ENCODE data around the gene GRIPAP1. TPM values are rescaled to one million over a fixed set of nuclear protein-coding genes. Genes with fewer than 3 reads are reported as not detected.

GRIPAP1 gene
- total RNA-seq, 4 donors from 2014 or later, result 8.6 to 19.3 (median 10.1) TPM

- H3K27ac ChIP-seq, result no peak overlapping the region
- no peak for TF ChIP-seq POLR2A (IDR thresholded peaks at IDR 0.05)
- TF ChIP-seq, protein P1, sequence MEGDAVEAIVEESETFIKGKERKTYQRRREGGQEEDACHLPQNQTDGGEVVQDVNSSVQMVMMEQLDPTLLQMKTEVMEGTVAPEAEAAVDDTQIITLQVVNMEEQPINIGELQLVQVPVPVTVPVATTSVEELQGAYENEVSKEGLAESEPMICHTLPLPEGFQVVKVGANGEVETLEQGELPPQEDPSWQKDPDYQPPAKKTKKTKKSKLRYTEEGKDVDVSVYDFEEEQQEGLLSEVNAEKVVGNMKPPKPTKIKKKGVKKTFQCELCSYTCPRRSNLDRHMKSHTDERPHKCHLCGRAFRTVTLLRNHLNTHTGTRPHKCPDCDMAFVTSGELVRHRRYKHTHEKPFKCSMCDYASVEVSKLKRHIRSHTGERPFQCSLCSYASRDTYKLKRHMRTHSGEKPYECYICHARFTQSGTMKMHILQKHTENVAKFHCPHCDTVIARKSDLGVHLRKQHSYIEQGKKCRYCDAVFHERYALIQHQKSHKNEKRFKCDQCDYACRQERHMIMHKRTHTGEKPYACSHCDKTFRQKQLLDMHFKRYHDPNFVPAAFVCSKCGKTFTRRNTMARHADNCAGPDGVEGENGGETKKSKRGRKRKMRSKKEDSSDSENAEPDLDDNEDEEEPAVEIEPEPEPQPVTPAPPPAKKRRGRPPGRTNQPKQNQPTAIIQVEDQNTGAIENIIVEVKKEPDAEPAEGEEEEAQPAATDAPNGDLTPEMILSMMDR (IDR thresholded peaks at IDR 0.05 in 4 of 5, conservative IDR thresholded peaks at IDR 0.05 in 1 of 5), result no peak
- intact Hi-C loops (cut with DNase I; ENCODE audit: low total_unique reads) (no loop called here), in situ Hi-C loops (cut with MboI; ENCODE audit: low sequenced_read_pairs in 4 of 4) (no loop called here)
- ATAC-seq (no peak), DNase-seq (no peak)
- no peaks in the 10 kb centered on the region for H3K27me3 ChIP-seq
- H3K36me3 ChIP-seq, result peaks cover 0 to 14% of the 10 kb centered on the region in 2 donors
- H3K4me1 ChIP-seq, result peaks cover 3 to 7% of the 10 kb centered on the region in 2 donors
- H3K4me3 ChIP-seq, result no peak overlapping the region
- H3K9me3 ChIP-seq, result no peaks in the 10 kb centered on the region
Observed at GRCh38 chrX:48997865-48998264, 4.2 kb downstream of the GRIPAP1 start.

- peaks cover 0 to 14% of the 10 kb centered on the region in 2 donors for H3K36me3 ChIP-seq
- in situ Hi-C loops (cut with MboI; ENCODE audit: low sequenced_read_pairs in 4 of 4) (no loop called here), intact Hi-C loops (cut with DNase I; ENCODE audit: low total_unique reads) (no loop called here)
- DNase-seq (no peak), ATAC-seq (no peak)
- no peaks in the 10 kb centered on the region for H3K27me3 ChIP-seq
- TF ChIP-seq, protein P1 (IDR thresholded peaks at IDR 0.05 in 4 of 5, conservative IDR thresholded peaks at IDR 0.05 in 1 of 5), result no peak
- no peak for TF ChIP-seq POLR2A (IDR thresholded peaks at IDR 0.05)
- no peak overlapping the region for H3K27ac ChIP-seq
- no peaks in the 10 kb centered on the region for H3K9me3 ChIP-seq
- H3K4me3 ChIP-seq, result no peak overlapping the region
- peaks cover 3 to 7% of the 10 kb centered on the region in 2 donors for H3K4me1 ChIP-seq
Observed at GRCh38 chrX:48997455-48997854, 4.6 kb downstream of the GRIPAP1 start.

DNA sequence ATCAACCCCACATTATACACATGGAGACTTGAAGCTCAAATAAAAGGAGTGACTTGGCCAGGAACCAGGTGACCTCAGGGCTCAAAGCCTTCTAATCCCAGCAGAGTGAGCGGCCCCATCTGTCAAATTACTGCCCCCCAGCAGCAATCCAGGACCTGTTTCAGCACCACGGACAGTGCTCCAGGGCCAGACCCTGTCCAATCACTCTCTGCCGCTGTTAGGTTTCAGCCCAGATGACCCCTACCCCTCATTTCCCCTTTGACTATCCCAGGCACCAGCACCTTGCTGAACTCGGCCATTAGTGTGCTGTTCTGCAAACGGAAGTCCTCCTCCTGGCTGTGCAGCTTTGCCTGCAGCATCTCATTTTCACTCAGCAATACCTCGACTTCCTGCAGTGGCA is 5.1 kb downstream of the GRIPAP1 start:
- Histone ChIP-seq H3K4me1 (peaks cover 3 to 7% of the 10 kb centered on the region in 2 donors), H3K27ac (no peak overlapping the region), H3K4me3 (no peak overlapping the region), H3K36me3 (peaks cover 0 to 14% of the 10 kb centered on the region in 2 donors), H3K27me3 (no peaks in the 10 kb centered on the region), H3K9me3 (no peaks in the 10 kb centered on the region)
- in situ Hi-C loops (cut with MboI; ENCODE audit: low sequenced_read_pairs in 4 of 4), result no loop called here
- intact Hi-C loops (cut with DNase I; ENCODE audit: low total_unique reads), result no loop called here
- no peak for ATAC-seq
- no peak for TF ChIP-seq POLR2A (IDR thresholded peaks at IDR 0.05)
- TF ChIP-seq, protein P1 (IDR thresholded peaks at IDR 0.05 in 4 of 5, conservative IDR thresholded peaks at IDR 0.05 in 1 of 5), result no peak
- DNase-seq, result no peak

DNA sequence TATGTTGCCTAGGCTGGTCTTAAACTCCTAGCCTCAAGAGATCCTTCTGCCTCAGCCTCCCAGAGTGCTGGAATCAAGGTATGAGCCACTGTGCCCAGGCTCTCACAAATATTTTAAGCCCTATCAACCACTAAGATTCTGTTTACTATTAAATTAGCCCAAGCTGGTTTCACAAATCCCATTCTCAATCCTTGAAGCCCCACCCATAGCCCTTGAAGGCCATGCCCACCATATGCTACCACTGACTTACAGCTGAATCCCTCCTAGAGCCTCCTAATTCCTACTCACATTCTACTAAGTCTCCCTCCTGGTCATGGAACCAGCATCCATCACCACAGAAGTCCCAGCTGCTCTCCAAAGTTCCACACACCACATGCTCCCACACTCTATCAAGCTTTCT is 9.7 kb downstream of the GRIPAP1 start:
- H3K4me3 ChIP-seq, result no peak overlapping the region
- H3K4me1 ChIP-seq, result no peaks in the 10 kb centered on the region
- TF ChIP-seq POLR2A (IDR thresholded peaks at IDR 0.05), result no peak
- no peak for ATAC-seq
- H3K27me3 ChIP-seq, result no peaks in the 10 kb centered on the region
- no peaks in the 10 kb centered on the region for H3K9me3 ChIP-seq
- intact Hi-C loops (cut with DNase I; ENCODE audit: low total_unique reads), result no loop called here
- H3K27ac ChIP-seq, result no peak overlapping the region
- no peak for DNase-seq
- in situ Hi-C loops (cut with MboI; ENCODE audit: low sequenced_read_pairs in 4 of 4), result no loop called here
- H3K36me3 ChIP-seq, result no peaks in the 10 kb centered on the region

DNA sequence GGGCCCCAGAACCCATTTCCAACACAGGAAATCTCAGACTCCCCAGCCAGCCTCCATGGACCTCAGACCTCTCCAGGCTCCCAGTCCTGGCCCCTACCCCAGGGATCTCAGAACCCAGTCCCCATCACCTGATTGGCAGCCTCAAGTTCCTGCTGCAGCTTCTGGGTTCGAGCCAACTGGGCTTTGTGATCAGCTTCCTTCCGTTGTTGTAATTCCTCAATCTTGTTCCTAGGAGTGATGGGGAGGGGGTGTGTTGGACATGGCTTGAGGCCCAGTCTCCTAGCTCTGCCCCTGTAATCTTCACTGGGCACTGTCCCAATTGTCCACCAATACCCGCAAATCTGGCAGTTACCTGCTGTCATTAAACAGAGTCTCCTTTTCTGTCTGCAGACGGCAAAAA is 12.6 kb downstream of the GRIPAP1 start:
- Histone ChIP-seq H3K4me3 (no peak overlapping the region), H3K27ac (no peak overlapping the region), H3K36me3 (peaks cover 0 to 6% of the 10 kb centered on the region in 2 donors), H3K4me1 (no peaks in the 10 kb centered on the region), H3K9me3 (no peaks in the 10 kb centered on the region), H3K27me3 (no peaks in the 10 kb centered on the region)
- in situ Hi-C loops (cut with MboI; ENCODE audit: low sequenced_read_pairs in 4 of 4) (no loop called here), intact Hi-C loops (cut with DNase I; ENCODE audit: low total_unique reads) (no loop called here)
- ATAC-seq (no peak), DNase-seq (no peak)
- TF ChIP-seq, protein P1 (IDR thresholded peaks at IDR 0.05 in 4 of 5, conservative IDR thresholded peaks at IDR 0.05 in 1 of 5), result no peak
- no peak for TF ChIP-seq POLR2A (IDR thresholded peaks at IDR 0.05)
